HEK293 (cell line): ENCODE results near the gene LRFN4.

Experiments used
- CTCF ChIA-PET: fragments of 350-600 bp; formaldehyde crosslinking; extraction: SDS; loops from one replicate; lab custom pipeline; 2021; ENCODE audit warnings: antibody characterized with exemption; lab: Yijun Ruan, JAX
- POLR2A ChIA-PET: fragments of 300-600 bp; formaldehyde crosslinking; extraction: SDS; loops from one replicate; lab custom pipeline; 2020; ENCODE audit warnings: antibody characterized with exemption, inconsistent platforms; lab: Yijun Ruan, JAX
- H3K27ac ChIP-seq: fragments of 200-500 bp; sonication (Bioruptor generic); 2 replicates; pipeline ENCODE4 v1.5.1; 2014; ENCODE audit warnings: low read depth, low read length, control low read depth, inconsistent platforms; ENCODE audit errors: extremely low read depth
- H3K36me3 ChIP-seq, 2 experiments: fragments of 200-500 bp in 1 of 2; sonication (Bioruptor generic) in 1 of 2; 1 replicate in 1 of 2; 2 replicates in 1 of 2; pipeline ENCODE4 v1.5.1; 2014 to 2017; ENCODE audit warnings: inconsistent platforms in 2 of 2, low read length in 2 of 2; ENCODE audit not compliant: control insufficient read depth in 2 of 2, insufficient read depth in 1 of 2
- H3K4me1 ChIP-seq: fragments of 200-500 bp; sonication (Bioruptor generic); 2 replicates; pipeline ENCODE4 v1.5.1; 2014; ENCODE audit warnings: mild to moderate bottlenecking, low read length, inconsistent platforms; ENCODE audit not compliant: control insufficient read depth, insufficient read depth
- H3K4me3 ChIP-seq: 2 replicates; pipeline ENCODE4 v1.5.1; 2011; ENCODE audit warnings: low read depth, mild to moderate bottlenecking, control low read depth, low read length, moderate library complexity
- H3K9me3 ChIP-seq: fragments of 200-500 bp; sonication (Bioruptor generic); 2 replicates; pipeline ENCODE4 v1.5.1; 2014; ENCODE audit warnings: low read depth, low read length, inconsistent platforms; ENCODE audit not compliant: control insufficient read depth, insufficient read depth
- GFI1B ChIP-seq: fragments of 450-650 bp; formaldehyde crosslinking; IDR thresholded peaks from 2 replicates; pipeline ENCODE4 v1.5.1; 2016; ENCODE audit warnings: missing biosample characterization, missing genetic modification characterization
- KLF1 ChIP-seq: fragments of 450-650 bp; formaldehyde crosslinking; IDR thresholded peaks from 2 replicates; pipeline ENCODE4 v1.5.1; 2016; ENCODE audit warnings: missing biosample characterization, missing genetic modification characterization
- KLF7 ChIP-seq: fragments of 450-650 bp; formaldehyde crosslinking; IDR thresholded peaks from 2 replicates; pipeline ENCODE4 v1.5.1; 2016; ENCODE audit warnings: missing biosample characterization, missing genetic modification characterization, borderline replicate concordance
- MEIS1 ChIP-seq: sonication (generic); formaldehyde crosslinking; IDR thresholded peaks from 2 replicates; pipeline ENCODE4 v1.8.1; 2022; ENCODE audit warnings: missing genetic modification reagents, mild to moderate bottlenecking, borderline replicate concordance
- REPIN1 ChIP-seq: fragments of 450-650 bp; formaldehyde crosslinking; IDR thresholded peaks from 2 replicates; pipeline ENCODE4 v1.5.1; 2017; ENCODE audit warnings: missing biosample characterization, missing genetic modification characterization, low read depth
- SETDB1 ChIP-seq: IDR thresholded peaks from one replicate; pipeline ENCODE4 v1.6.1; 2017; ENCODE audit warnings: mild to moderate bottlenecking, low read length, moderate library complexity, mixed read lengths; ENCODE audit not compliant: insufficient read length
- ZBTB20 ChIP-seq: fragments of 450-650 bp; formaldehyde crosslinking; IDR thresholded peaks from 2 replicates; pipeline ENCODE4 v1.5.1; 2016; ENCODE audit warnings: missing biosample characterization, missing genetic modification characterization
- ZFP37 ChIP-seq: fragments of 450-650 bp; formaldehyde crosslinking; IDR thresholded peaks from 2 replicates; pipeline ENCODE4 v1.5.1; 2016; ENCODE audit warnings: missing biosample characterization, missing genetic modification characterization
- ZNF133 ChIP-seq: fragments of 450-650 bp; formaldehyde crosslinking; IDR thresholded peaks from 2 replicates; pipeline ENCODE4 v1.5.1; 2016; ENCODE audit warnings: missing biosample characterization, missing genetic modification characterization
- ZNF274 ChIP-seq, 2 experiments: fragments of 200-500 bp in 1 of 2; fragments of 450-650 bp in 1 of 2; sonication (Bioruptor generic) in 1 of 2; formaldehyde crosslinking in 1 of 2; IDR thresholded peaks; 2 replicates each; pipeline versions ENCODE4 v1.5.1 to v1.6.1; 2014 to 2016; ENCODE audit warnings: borderline replicate concordance in 1 of 2, inconsistent platforms in 1 of 2, low read length in 1 of 2, missing biosample characterization in 1 of 2, missing genetic modification characterization in 1 of 2
- ZNF311 ChIP-seq: fragments of 450-650 bp; formaldehyde crosslinking; IDR thresholded peaks from 2 replicates; pipeline ENCODE4 v1.5.1; 2017; ENCODE audit warnings: missing biosample characterization, missing genetic modification characterization, borderline replicate concordance
- ZNF335 ChIP-seq: fragments of 450-650 bp; formaldehyde crosslinking; conservative IDR thresholded peaks from 2 replicates; pipeline ENCODE4 v1.5.1; 2016; ENCODE audit warnings: missing biosample characterization, missing genetic modification characterization
- ZNF366 ChIP-seq: fragments of 450-650 bp; formaldehyde crosslinking; conservative IDR thresholded peaks from 2 replicates; pipeline ENCODE4 v1.5.1; 2016; ENCODE audit warnings: missing biosample characterization, missing genetic modification characterization
- ZNF433 ChIP-seq: fragments of 450-650 bp; formaldehyde crosslinking; IDR thresholded peaks from 2 replicates; pipeline ENCODE4 v1.5.1; 2016; ENCODE audit warnings: missing biosample characterization, missing genetic modification characterization, low read depth
- ZNF473 ChIP-seq: fragments of 450-650 bp; formaldehyde crosslinking; IDR thresholded peaks from 2 replicates; pipeline ENCODE4 v1.5.1; 2017; ENCODE audit warnings: missing biosample characterization, missing genetic modification characterization
- ZNF529 ChIP-seq: fragments of 450-650 bp; formaldehyde crosslinking; IDR thresholded peaks from 2 replicates; pipeline ENCODE4 v1.5.1; 2017; ENCODE audit warnings: missing genetic modification characterization, missing biosample characterization; ENCODE audit not compliant: insufficient replicate concordance
- ZNF596 ChIP-seq: fragments of 450-650 bp; IDR thresholded peaks from 2 replicates; pipeline ENCODE4 v1.5.0; 2018; ENCODE audit warnings: missing biosample characterization, mild to moderate bottlenecking, missing genetic modification characterization, moderate library complexity
- ZNF658 ChIP-seq: fragments of 450-650 bp; formaldehyde crosslinking; IDR thresholded peaks from 2 replicates; pipeline ENCODE4; 2016; ENCODE audit warnings: missing biosample characterization, missing genetic modification characterization
- ZNF670 ChIP-seq: fragments of 450-650 bp; formaldehyde crosslinking; IDR thresholded peaks from 2 replicates; pipeline ENCODE4 v1.5.1; 2016; ENCODE audit warnings: missing biosample characterization, missing genetic modification characterization, low read depth
- ZNF747 ChIP-seq: fragments of 450-650 bp; formaldehyde crosslinking; IDR thresholded peaks from 2 replicates; pipeline ENCODE4 v1.5.1; 2016; ENCODE audit warnings: missing biosample characterization, missing genetic modification characterization
- ZNF768 ChIP-seq: fragments of 450-650 bp; formaldehyde crosslinking; IDR thresholded peaks from 2 replicates; pipeline ENCODE4 v1.5.1; 2018; ENCODE audit warnings: missing biosample characterization, mild to moderate bottlenecking, missing genetic modification characterization
- ZNF792 ChIP-seq: fragments of 450-650 bp; formaldehyde crosslinking; IDR thresholded peaks from 2 replicates; pipeline ENCODE4 v1.5.1; 2016; ENCODE audit warnings: missing biosample characterization, missing genetic modification characterization
- TF ChIP-seq, protein P1 (sequence below): fragments of 450-650 bp; formaldehyde crosslinking; conservative IDR thresholded peaks from 2 replicates; pipeline ENCODE4 v1.5.1; 2016; ENCODE audit warnings: low read depth, missing biosample characterization, missing genetic modification characterization
- TF ChIP-seq, protein P2 (sequence below): fragments of 450-650 bp; formaldehyde crosslinking; IDR thresholded peaks from 2 replicates; pipeline ENCODE4 v1.5.1; 2016; ENCODE audit warnings: missing biosample characterization, missing genetic modification characterization
- TF ChIP-seq, protein P3 (sequence below): fragments of 450-650 bp; formaldehyde crosslinking; IDR thresholded peaks from 2 replicates; pipeline ENCODE4 v1.5.1; 2017; ENCODE audit warnings: missing biosample characterization, mild to moderate bottlenecking, missing genetic modification characterization, moderate library complexity

Gene LRFN4

DNA sequence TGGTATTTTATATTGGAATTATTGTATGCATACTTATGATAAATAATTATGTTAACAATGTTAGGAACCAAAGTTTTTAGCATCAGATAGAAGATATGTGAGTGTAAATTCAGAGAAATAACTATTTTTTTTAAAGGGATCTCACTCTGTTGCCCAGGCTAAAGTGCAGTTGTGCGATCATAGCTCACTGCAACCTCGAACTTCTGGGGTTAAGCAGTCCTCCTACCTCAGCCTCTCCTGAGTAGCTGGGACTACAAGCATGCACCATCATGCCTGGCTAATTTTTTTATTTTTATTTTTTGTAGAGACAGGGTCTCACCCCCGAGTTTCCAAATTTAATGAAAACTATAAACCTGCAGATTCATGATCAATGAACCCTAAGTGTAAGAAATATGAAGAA is 47.3 kb upstream of the LRFN4 start:
- TF ChIP-seq REPIN1 (no peak), ZNF311 (tag by site-specific recombination) (no peak), MEIS1 (CRISPR knock-in tag) (no peak), ZNF274 (IDR thresholded peaks at IDR 0.05; ENCODE audit: low read length) (no peak), ZNF274 (tag by site-specific recombination; IDR thresholded peaks at IDR 0.05; ENCODE audit: borderline replicate concordance) (no peak), ZNF792 (no peak), GFI1B (tag by site-specific recombination) (no peak), ZNF335 (tag by site-specific recombination) (no peak), ZFP37 (no peak), ZNF658 (tag by site-specific recombination) (no peak), ZNF596 (tag by site-specific recombination) (no peak), ZBTB20 (tag by site-specific recombination) (no peak), KLF1 (tag by site-specific recombination) (no peak)
- TF ChIP-seq, protein P1, sequence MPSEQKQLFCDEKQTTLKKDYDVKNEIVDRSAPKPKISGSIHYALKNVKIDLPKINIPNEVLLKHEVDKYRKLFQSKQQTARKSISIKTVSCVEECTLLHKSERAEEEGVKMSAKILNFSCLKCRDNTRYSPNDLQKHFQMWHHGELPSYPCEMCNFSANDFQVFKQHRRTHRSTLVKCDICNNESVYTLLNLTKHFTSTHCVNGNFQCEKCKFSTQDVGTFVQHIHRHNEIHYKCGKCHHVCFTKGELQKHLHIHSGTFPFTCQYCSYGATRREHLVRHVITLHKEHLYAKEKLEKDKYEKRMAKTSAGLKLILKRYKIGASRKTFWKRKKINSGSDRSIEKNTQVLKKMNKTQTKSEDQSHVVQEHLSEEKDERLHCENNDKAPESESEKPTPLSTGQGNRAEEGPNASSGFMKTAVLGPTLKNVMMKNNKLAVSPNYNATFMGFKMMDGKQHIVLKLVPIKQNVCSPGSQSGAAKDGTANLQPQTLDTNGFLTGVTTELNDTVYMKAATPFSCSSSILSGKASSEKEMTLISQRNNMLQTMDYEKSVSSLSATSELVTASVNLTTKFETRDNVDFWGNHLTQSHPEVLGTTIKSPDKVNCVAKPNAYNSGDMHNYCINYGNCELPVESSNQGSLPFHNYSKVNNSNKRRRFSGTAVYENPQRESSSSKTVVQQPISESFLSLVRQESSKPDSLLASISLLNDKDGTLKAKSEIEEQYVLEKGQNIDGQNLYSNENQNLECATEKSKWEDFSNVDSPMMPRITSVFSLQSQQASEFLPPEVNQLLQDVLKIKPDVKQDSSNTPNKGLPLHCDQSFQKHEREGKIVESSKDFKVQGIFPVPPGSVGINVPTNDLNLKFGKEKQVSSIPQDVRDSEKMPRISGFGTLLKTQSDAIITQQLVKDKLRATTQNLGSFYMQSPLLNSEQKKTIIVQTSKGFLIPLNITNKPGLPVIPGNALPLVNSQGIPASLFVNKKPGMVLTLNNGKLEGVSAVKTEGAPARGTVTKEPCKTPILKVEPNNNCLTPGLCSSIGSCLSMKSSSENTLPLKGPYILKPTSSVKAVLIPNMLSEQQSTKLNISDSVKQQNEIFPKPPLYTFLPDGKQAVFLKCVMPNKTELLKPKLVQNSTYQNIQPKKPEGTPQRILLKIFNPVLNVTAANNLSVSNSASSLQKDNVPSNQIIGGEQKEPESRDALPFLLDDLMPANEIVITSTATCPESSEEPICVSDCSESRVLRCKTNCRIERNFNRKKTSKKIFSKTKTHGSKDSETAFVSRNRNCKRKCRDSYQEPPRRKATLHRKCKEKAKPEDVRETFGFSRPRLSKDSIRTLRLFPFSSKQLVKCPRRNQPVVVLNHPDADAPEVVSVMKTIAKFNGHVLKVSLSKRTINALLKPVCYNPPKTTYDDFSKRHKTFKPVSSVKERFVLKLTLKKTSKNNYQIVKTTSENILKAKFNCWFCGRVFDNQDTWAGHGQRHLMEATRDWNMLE (tag by site-specific recombination) = no peak
- TF ChIP-seq, protein P2, sequence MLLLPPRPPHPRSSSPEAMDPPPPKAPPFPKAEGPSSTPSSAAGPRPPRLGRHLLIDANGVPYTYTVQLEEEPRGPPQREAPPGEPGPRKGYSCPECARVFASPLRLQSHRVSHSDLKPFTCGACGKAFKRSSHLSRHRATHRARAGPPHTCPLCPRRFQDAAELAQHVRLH = no peak
- TF ChIP-seq, protein P3, sequence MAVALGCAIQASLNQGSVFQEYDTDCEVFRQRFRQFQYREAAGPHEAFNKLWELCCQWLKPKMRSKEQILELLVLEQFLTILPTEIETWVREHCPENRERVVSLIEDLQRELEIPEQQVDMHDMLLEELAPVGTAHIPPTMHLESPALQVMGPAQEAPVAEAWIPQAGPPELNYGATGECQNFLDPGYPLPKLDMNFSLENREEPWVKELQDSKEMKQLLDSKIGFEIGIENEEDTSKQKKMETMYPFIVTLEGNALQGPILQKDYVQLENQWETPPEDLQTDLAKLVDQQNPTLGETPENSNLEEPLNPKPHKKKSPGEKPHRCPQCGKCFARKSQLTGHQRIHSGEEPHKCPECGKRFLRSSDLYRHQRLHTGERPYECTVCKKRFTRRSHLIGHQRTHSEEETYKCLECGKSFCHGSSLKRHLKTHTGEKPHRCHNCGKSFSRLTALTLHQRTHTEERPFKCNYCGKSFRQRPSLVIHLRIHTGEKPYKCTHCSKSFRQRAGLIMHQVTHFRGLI = no peak
- TF ChIP-seq, all 188 proteins: peak for 0
- Histone ChIP-seq H3K4me3 (no peak overlapping the region), H3K4me1 (no peaks in the 10 kb centered on the region), H3K36me3 (no peaks in the 10 kb centered on the region), H3K27ac (no peak overlapping the region), H3K9me3 (no peaks in the 10 kb centered on the region)
- ChIA-PET POLR2A (no interaction called here), CTCF (interaction anchor here (0.6 to 0.7 kb wide), 2 partner anchors 18 to 61 kb away, joined by 3 to 4 read pairs; no protein-coding TSS in a partner anchor)

DNA sequence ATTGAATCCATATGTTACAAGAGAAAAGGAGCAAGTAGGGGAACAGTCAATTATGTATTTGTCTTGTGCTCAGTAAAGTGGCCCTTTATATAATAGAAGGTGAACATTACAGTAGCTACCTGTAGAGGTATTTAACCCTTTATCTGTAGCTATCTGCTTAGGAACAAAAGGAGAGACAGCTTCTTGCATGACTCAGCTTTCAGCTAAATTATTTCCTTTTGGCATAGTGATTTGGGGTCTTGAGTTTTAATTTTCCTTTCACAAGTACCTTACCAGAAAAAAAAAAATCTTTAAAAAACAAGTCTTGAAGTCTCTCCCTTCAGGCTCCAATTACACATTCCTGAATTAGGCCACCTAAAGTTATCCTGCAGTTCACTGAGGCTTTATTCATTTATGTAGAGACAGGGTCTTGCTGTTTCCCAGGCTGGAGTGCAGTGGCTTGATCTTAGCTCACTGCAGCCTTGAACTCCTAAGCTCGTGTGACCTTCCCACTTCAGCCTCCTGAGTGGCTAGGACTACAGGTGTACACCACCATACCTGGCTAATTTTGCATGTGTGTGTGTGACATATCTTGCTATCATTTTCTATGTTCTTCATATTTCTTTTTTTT is 46.2 kb upstream of the LRFN4 start:
- Histone ChIP-seq H3K9me3 (no peaks in the 10 kb centered on the region), H3K27ac (no peak overlapping the region), H3K36me3 (no peaks in the 10 kb centered on the region), H3K4me3 (no peak overlapping the region), H3K4me1 (no peaks in the 10 kb centered on the region)
- ChIA-PET CTCF (interaction anchor here (0.5 kb wide), 1 partner anchor 378 kb away, joined by 3 read pairs; no protein-coding TSS in a partner anchor), POLR2A (no interaction called here)
- TF ChIP-seq ZNF529 (tag by site-specific recombination) (no peak), ZNF473 (tag by site-specific recombination) (no peak), SETDB1 (no peak), ZNF747 (no peak), KLF7 (no peak), ZNF768 (tag by site-specific recombination) (no peak), ZNF670 (no peak), ZNF133 (tag by site-specific recombination) (no peak), ZNF366 (tag by site-specific recombination) (no peak), KLF1 (tag by site-specific recombination) (no peak), ZNF433 (tag by site-specific recombination) (no peak)
